Head of caudate nucleus (tissue), 42 donors: ENCODE measurements around the gene RENBP.
"Not testable (repeated sequence)": the region's sequence is repeated elsewhere in the genome, so short reads cannot be mapped to it uniquely, and the experiment has no call there.

Experiments
- DNase-seq, 42 donors: peaks; one replicate each; pipeline versions ENCODE4 v3.0.0 to v3.0.0-alpha.2; 2020 to 2021; ENCODE audit warnings: mixed read lengths in 7 of 42
- intact Hi-C: fragments of 100-400 bp; cut with DNase I; formaldehyde crosslinking; loops from one replicate; pipeline ENCODE4 v1.15.0; 2022

The RENBP gene

GRCh38 chrX:153944140-153944799 lies at the start of gene RENBP:
RENBP (minus strand) TSS chrX:153944643; CDS start chrX:153944610, 33 bp downstream.
- intact Hi-C loops = no loop called here
- DNase-seq = peak; percentile 49 to 80 (median 70)

GRCh38 chrX:153993978-153994377 lies 49.5 kb upstream of the RENBP start:
- intact Hi-C loops = no loop called here
- no peak for DNase-seq

- intact Hi-C loops = no loop called here
- no peak for DNase-seq
Observed at GRCh38 chrX:153993079-153993478, 48.6 kb upstream of the RENBP start.

- intact Hi-C loops = no loop called here
- no peak for DNase-seq
Observed at GRCh38 chrX:153992180-153992579, 47.7 kb upstream of the RENBP start.

- intact Hi-C loops = no loop called here
- no peak for DNase-seq
Observed at GRCh38 chrX:153991013-153991580, 46.7 kb upstream of the RENBP start.

- DNase-seq = no peak
- intact Hi-C loops = no loop called here
Observed at GRCh38 chrX:153989973-153990655, 45.7 kb upstream of the RENBP start.

- no peak for DNase-seq
- intact Hi-C loops = no loop called here
Observed at GRCh38 chrX:153988493-153988892, 44.0 kb upstream of the RENBP start.

- intact Hi-C loops = no loop called here
- no peak for DNase-seq
Observed at GRCh38 chrX:153984351-153985178, 40.1 kb upstream of the RENBP start.

- intact Hi-C loops = no loop called here
- DNase-seq = no peak
Observed at GRCh38 chrX:153983321-153983801, 38.9 kb upstream of the RENBP start.

- intact Hi-C loops = no loop called here
- peak in 13 of 42 donors; percentile 9 to 53 (median 38) for DNase-seq
Observed at GRCh38 chrX:153981771-153982533, 37.5 kb upstream of the RENBP start.

- intact Hi-C loops = no loop called here
- DNase-seq = no peak
Observed at GRCh38 chrX:153981231-153981630, 36.8 kb upstream of the RENBP start.

- DNase-seq, intact Hi-C loops: not testable (repeated sequence)
Observed at GRCh38 chrX:153980394-153980793, 36.0 kb upstream of the RENBP start.

GRCh38 chrX:153974726-153975286 lies 30.4 kb upstream of the RENBP start:
- intact Hi-C loops = loop anchor here (5.0 kb wide), 1 partner anchor 122 kb away; the partner anchor contains the start of gene MECP2
- DNase-seq = no peak

- DNase-seq = no peak
- intact Hi-C loops = loop anchor here (5.0 kb wide), 1 partner anchor 123 kb away; the partner anchor contains the start of gene MECP2
Observed at GRCh38 chrX:153974003-153974725, 29.7 kb upstream of the RENBP start.

GRCh38 chrX:153973127-153974002 lies 28.9 kb upstream of the RENBP start:
- DNase-seq = no peak
- intact Hi-C loops = loop anchor here (5.0 kb wide), 1 partner anchor 124 kb away; the partner anchor contains the start of gene MECP2

- intact Hi-C loops = loop anchor here (5.0 kb wide), 1 partner anchor 125 kb away; the partner anchor contains the start of gene MECP2
- DNase-seq = peak; percentile 64 to 93 (median 87)
Observed at GRCh38 chrX:153972368-153973126, 28.1 kb upstream of the RENBP start, which contains the start of gene TMEM187. TMEM187 (plus strand) TSS chrX:153972754; CDS start chrX:153982063, 9,309 bp downstream.
